A549 treated with AZD2906 at 1 μM for 4 hours (cell line): ENCODE results near the gene ADM5. TPM values are rescaled to one million over a fixed set of nuclear protein-coding genes. Genes with fewer than 3 reads are reported as not detected.

Source experiments
- total RNA-seq: library from RNA; stranded (reverse); fragments of 200-300 nt; extraction: Qiagen RNA extraction; gene quantifications from 5 replicates; pipeline ENCODE4 v1.2.3, GENCODE V29; 2022

The ADM5 gene, protein sequence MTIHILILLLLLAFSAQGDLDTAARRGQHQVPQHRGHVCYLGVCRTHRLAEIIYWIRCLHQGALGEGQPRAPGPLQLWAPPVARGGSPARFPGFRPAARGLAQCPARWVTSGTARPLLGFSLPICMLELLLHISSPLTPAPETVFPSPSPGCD
- total RNA-seq, result 2.9 to 5.7 TPM (median 5.0 TPM) in 5 replicates

DNA sequence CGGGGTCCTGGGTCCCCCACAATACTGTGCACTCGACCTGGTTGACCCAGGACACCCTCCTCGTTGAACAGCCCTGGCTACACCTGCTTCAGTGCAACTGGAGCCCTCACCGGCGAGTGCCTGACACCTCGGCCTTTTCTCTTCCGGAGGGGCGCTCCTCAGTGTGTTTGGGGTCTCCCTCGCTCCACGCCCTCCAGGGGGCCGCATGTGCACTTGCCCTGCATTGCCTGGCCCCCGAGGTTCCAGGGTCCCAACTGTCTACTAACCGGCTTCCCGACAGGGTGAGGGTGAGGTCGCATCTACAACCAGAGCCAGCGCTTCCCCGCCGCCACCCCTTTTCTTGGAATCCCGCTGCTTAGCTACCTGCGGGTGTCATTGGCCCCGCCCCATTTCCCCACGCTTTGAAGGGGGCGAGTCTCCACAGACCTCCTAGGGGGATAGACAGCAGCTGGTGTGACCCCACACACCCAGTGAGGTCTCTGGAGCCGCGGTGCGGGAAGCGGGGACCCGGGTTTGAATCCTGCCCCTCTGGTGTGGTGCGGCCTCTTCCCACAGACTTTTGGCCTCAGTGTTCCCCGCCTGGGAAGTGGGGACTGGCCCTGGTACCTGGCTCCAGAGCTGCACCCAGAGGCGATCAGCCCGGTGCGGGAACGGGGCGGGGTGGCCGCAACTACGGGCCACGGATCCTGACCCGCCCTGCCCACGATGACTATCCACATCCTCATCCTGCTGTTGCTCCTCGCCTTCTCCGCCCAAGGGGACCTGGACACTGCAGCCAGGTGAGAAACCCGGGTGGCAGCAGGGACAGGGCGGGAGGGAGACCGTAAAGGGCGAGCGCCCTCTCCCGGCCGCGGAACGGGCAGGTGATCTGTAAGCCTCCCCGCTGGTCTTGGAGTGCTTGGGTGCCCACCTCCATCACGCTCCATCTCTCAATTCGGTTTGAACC lies at the start of gene ADM5:
TSS of gene ADM5 (plus strand) at position 462 of the 946 bp plus-strand sequence. CDS start at position 706, 244 bp downstream.

DNA sequence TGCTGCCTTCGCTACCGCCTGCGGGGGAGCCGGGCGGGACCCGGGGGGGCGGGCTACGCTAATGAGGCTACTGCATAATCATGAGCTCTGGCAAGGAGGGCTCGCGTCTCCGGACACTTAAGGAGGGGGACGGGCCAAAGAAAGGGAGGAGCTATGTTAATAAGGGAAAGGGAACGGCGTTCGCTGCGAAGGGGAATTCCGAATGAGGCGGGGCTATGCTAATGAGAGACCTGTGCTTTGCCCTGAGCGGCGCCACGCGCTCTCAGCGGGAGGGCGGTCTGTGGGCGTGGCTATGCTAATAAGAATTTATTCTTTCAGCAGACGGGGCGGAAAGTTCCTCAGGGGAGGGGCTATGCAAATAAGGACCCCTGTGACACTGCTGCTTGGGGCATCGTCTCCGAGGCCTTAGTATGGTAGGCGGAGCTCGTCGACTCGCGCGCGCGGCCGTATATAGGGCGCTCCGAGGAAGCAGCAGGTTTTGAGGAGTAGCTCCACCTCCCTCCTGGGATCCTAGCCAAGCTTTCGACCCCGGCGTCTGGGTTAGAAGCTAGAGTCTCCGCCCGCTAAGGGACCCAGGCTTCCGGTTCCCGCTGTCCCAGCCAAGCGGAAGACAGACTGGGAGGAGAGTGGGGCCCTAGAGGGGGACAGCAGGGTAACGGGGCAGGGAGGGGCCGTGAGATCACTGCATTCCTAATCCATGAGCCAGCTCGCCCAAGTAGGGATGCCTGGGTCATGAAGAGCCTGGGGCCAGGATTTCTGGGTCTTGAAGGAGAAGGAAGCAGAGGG lies 49.1 kb upstream of the ADM5 start, which contains the start of gene RRAS:
TSS of gene RRAS (minus strand) at position 31 of the 786 bp plus-strand sequence. CDS start 45 bp downstream, outside the sequence.

DNA sequence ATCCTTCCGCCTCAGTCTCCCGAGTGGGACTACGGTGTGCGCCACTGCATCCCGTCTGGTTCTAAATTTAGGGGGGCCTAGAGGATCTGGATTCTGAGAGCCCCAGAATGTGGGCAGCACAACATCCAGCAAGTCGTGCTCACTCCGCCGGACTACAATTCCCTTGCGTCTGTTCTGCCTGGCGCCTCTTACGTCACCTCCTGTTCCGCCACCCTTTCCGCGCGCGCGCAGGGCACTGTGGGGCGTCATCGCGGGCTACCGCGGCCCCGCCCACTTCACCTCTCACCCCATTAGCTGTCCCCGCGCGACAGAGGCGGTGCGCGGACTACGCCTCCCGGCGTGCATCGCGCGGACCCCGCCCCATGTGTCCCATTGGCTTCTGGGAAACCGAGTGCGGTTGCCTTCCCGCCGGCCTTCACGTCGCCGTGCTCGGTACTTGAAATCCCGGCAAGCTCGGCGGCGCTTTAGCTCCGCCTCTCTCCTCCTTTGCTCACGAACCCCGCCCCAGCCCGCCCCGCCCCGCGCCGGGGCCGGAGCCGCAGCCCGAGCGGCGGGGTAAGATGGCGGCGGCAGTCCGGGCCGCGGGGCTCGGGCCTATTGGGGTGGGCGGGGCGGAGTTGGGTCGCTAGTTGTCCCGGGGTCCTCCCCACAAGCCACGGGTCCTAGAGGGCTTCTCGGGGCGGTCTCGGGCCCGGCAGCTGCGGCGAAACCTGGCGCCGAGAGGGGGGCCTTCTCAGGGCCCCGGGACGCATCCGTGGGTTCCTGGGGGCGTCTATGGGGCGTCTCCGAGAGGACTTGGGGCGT lies 47.5 kb upstream of the ADM5 start, which contains the start of gene SCAF1:
TSS of gene SCAF1 (plus strand) at position 522 of the 804 bp plus-strand sequence. CDS start 2,818 bp downstream, outside the sequence.

DNA sequence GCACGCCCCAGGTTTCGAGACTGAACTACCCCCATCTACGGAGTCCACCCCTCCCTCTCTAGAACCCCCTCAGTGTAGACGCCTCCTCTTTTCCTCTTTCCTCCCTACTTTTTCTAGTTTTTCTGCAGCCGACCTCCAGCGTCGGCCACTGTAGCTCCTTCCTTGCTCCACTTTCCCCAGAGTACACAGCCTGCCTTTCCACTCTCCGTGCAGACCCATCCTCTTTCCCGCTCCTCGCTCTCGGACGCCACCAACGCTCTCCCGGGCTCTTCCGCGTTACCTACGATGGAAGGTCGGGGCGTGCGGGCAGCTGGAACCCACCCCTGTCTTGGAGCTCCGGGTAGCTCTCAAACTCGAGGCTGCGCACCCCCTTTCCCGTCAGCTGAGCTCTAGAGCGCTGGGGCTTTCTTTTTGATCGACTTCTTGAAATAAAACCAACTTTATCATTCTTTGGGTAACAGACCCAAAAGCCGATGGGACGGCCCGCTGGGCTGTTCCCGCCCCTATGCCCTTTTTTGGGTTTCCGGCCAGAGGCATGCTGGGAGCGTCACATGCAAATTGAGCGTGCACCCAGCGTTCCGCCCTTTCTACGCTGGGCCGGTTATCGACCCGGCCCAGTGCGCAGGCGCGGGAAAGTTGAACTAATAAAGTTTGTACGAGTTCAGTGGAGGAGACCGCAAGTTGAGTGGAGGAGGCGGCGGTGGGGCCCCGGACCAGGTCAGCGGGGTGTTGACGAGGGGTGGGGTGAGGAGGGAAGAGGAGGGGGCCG lies 23.9 kb upstream of the ADM5 start, which contains the start of the genes BCL2L12 and IRF3:
TSS of gene BCL2L12 (plus strand) at position 583 of the 769 bp plus-strand sequence. CDS start 760 bp downstream, outside the sequence.
TSS of gene IRF3 (minus strand) at position 507 of the 769 bp plus-strand sequence. CDS start 1,019 bp downstream, outside the sequence.

DNA sequence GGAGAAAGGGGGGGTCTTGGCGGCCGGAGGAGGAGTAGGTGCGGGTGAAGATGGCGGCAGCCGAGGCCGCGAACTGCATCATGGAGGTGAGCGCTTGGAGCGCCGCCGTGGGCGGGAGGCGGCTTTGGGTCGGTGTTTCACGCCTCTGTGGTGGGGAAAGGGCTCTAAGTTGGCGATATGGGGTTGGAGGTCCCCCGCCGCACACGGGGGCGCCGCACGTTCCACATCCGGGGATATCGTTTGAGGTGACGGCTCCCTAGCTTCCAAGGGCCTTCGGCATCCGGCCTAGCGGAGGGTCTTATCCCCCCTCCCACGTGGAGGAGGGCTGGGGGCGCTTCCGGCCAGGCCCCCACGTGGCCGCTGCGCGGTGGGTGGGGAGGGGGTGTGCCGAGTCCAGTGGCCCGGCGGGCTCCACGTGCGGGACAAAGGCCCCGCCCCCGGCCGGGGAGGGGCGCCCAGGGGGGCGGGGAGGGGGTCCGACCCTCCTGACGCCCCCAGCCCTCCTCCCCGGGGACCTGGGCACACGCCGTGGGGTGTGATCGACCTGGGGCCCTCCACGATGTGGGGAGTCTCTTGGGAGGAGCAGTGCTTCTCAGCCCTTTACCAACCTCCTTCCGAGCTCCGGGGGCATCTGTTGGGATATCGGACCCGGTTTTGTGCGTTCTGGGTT lies 12.0 kb upstream of the ADM5 start, which contains the start of gene PRMT1:
TSS of gene PRMT1 (plus strand) at position 41 of the 670 bp plus-strand sequence. CDS start at position 51, 10 bp downstream.

DNA sequence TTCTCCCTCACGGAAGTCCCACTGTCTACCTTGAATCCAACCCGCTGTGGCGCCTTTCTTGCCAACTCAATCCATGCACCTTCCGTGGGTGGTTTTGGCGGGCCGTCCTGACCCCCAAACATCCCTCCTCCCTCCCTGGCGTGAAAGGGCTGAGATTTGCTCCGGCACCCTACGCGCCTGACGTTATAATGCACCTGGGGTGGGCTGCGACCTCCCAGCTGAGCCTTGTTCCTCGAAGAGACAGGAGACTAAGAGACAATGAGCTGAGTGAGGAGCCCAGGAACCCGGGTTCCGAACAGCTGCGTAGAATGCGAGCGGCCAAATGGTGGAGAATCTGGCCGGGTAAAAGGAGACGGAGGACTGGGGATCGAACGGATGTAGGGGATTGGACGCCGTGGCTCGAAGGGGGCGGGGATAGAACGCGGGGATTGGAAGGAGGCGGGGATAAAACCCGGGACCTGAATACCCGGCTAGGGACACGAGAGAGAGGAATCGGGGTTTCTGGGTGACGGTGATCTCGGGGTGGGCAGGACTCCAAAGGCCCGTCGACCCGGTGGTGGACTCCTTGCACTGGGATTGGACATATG lies 1.4 kb downstream of the ADM5 start, which contains the start of gene CPT1C:
TSS of gene CPT1C (plus strand) at position 461 of the 587 bp plus-strand sequence. CDS start 1,137 bp downstream, outside the sequence.

Other genes with a start within 250 kb of the ADM5 start
- 0.49 to 0.71 TPM (median 0.60 TPM) in 5 replicates for gene SLC17A7, start 248.1 kb upstream of the ADM5 start, total RNA-seq
- 87.3 to 93.9 TPM (median 89.3 TPM) in 5 replicates for gene PIH1D1, start 237.8 kb upstream of the ADM5 start, total RNA-seq
- gene ALDH16A1, start 236.4 kb upstream of the ADM5 start, total RNA-seq, result 15.9 to 24.2 TPM (median 23.6 TPM) in 5 replicates
- 1.1 to 1.7 TPM (median 1.3 TPM) in 5 replicates for gene FLT3LG, start 215.4 kb upstream of the ADM5 start, total RNA-seq
- gene RPL13A, start 202.0 kb upstream of the ADM5 start, total RNA-seq, result 3,944 to 4,526 TPM (median 4,133 TPM) in 5 replicates
- 3,950 to 4,247 TPM (median 3,984 TPM) in 5 replicates for gene RPS11, start 193.2 kb upstream of the ADM5 start, total RNA-seq
- 24.3 to 33.5 TPM (median 29.7 TPM) in 5 replicates for gene FCGRT, start 176.9 kb upstream of the ADM5 start, total RNA-seq
- gene RCN3, start 161.6 kb upstream of the ADM5 start, total RNA-seq, result 1.4 to 3.0 TPM (median 2.4 TPM) in 5 replicates
- gene NOSIP, start 109.0 kb upstream of the ADM5 start, total RNA-seq, result 87.6 to 112 TPM (median 109 TPM) in 5 replicates
- gene PRRG2, start 108.3 kb upstream of the ADM5 start, total RNA-seq, result 0.85 to 1.1 TPM (median 0.96 TPM) in 5 replicates
- gene PRR12, start 98.4 kb upstream of the ADM5 start, total RNA-seq, result 31.0 to 38.2 TPM (median 37.4 TPM) in 5 replicates
- 105 to 173 TPM (median 169 TPM) in 5 replicates for gene RRAS, start 49.5 kb upstream of the ADM5 start, total RNA-seq
- 50.8 to 69.8 TPM (median 67.0 TPM) in 5 replicates for gene SCAF1, start 47.4 kb upstream of the ADM5 start, total RNA-seq
- 83.6 to 102 TPM (median 97.5 TPM) in 5 replicates for gene IRF3, start 23.7 kb upstream of the ADM5 start, total RNA-seq
- 57.1 to 73.6 TPM (median 72.4 TPM) in 5 replicates for gene BCL2L12, start 23.7 kb upstream of the ADM5 start, total RNA-seq
- 403 to 431 TPM (median 410 TPM) in 5 replicates for gene PRMT1, start 12.3 kb upstream of the ADM5 start, total RNA-seq
- 9.8 to 15.7 TPM (median 12.9 TPM) in 5 replicates for gene CPT1C, start 1.5 kb downstream of the ADM5 start, total RNA-seq
- gene TSKS, start 73.7 kb downstream of the ADM5 start, total RNA-seq, result not detected in 5 replicates
- 45.0 to 59.7 TPM (median 55.3 TPM) in 5 replicates for gene AP2A1, start 77.4 kb downstream of the ADM5 start, total RNA-seq
- gene FUZ, start 123.7 kb downstream of the ADM5 start, total RNA-seq, result 14.8 to 15.7 TPM (median 15.3 TPM) in 5 replicates
- gene MED25, start 128.7 kb downstream of the ADM5 start, total RNA-seq, result 50.2 to 70.6 TPM (median 70.4 TPM) in 5 replicates
- 105 to 154 TPM (median 149 TPM) in 5 replicates for gene PTOV1, start 161.6 kb downstream of the ADM5 start, total RNA-seq
- gene PNKP, start 178.0 kb downstream of the ADM5 start, total RNA-seq, result 34.8 to 51.2 TPM (median 47.0 TPM) in 5 replicates
- 68.1 to 118 TPM (median 112 TPM) in 5 replicates for gene AKT1S1, start 187.8 kb downstream of the ADM5 start, total RNA-seq
- 19.9 to 22.5 TPM (median 21.7 TPM) in 5 replicates for gene TBC1D17, start 188.1 kb downstream of the ADM5 start, total RNA-seq
- 0.74 to 0.86 TPM (median 0.79 TPM) in 5 replicates for gene IL4I1, start 207.3 kb downstream of the ADM5 start, total RNA-seq
- gene ATF5, start 239.6 kb downstream of the ADM5 start, total RNA-seq, result 46.4 to 52.5 TPM (median 47.7 TPM) in 5 replicates
- 75.7 to 88.4 TPM (median 84.1 TPM) in 5 replicates for gene NUP62, start 239.9 kb downstream of the ADM5 start, total RNA-seq